HUDEP-2 (cell line): ENCODE data around the gene MATN3.

Experiments
- DNase-seq, 76 experiments: peaks; one replicate each; lab custom pipeline; 2025; ENCODE audit not compliant: unreplicated experiment in 76 of 76; lab: John Stamatoyannopoulos, UW

The MATN3 gene, protein sequence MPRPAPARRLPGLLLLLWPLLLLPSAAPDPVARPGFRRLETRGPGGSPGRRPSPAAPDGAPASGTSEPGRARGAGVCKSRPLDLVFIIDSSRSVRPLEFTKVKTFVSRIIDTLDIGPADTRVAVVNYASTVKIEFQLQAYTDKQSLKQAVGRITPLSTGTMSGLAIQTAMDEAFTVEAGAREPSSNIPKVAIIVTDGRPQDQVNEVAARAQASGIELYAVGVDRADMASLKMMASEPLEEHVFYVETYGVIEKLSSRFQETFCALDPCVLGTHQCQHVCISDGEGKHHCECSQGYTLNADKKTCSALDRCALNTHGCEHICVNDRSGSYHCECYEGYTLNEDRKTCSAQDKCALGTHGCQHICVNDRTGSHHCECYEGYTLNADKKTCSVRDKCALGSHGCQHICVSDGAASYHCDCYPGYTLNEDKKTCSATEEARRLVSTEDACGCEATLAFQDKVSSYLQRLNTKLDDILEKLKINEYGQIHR

DNA sequence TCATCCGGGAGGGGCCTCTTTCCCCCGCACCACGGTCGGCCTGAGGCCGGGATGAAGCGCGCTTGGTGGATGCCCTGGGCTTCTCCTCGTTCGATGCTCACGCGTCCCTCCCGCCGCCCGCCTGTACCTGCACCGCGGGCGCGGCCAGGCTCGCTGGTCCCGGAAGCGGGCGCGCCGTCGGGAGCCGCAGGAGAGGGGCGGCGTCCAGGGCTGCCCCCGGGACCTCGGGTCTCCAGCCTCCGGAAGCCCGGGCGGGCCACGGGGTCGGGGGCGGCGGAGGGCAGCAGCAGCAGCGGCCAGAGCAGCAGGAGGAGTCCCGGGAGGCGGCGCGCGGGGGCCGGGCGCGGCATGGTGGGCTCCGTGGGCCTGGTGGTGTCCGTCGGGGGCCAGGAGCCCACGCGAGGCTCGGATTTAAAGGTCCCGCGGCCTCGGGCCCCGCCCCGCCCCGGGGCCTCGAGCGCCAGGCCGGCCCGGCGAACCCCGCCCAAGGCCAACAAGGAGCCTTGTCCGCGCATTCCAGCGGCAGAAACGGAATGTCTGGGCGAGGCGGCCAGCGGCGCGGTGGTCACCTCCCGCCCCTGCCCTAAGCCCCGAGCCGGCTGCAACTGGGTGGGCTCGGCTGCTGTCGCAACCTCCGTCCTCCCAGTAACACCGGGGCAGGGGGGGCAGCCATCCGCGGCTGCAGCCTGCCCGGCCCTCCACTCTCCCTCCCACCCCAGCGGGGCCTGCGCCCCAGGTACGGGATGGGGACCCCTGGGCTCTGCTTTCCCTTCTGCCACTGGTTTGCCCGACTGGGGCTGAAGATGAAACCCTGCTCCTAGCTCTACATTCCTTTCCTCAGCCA lies at the start of gene MATN3:
MATN3 (minus strand) TSS at position 387 of the 844 bp plus-strand sequence; CDS start at position 350, 37 bp downstream.
- DNase-seq: peak in 1 of 76 experiments; percentile 6

DNA sequence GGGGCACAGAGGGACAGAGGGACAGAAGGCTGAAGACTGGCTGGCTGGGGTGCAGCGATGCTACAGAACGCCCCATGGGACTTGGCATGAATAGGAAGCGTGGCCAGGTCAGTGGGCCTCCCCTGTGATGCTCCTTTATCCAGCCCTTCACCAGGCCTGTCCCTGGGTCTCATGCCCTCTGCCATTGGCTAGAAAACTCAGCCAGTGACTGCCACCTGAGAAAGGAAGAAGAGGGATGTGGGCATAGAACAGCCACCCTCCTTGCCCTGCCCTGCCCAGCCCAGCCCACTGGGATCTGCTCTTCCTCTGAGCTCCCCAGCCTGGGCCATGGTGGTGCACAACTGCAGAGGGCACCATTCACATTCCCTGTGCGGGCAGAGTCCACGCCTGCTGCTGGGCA lies 49.5 kb upstream of the MATN3 start:
- DNase-seq: no peak

DNA sequence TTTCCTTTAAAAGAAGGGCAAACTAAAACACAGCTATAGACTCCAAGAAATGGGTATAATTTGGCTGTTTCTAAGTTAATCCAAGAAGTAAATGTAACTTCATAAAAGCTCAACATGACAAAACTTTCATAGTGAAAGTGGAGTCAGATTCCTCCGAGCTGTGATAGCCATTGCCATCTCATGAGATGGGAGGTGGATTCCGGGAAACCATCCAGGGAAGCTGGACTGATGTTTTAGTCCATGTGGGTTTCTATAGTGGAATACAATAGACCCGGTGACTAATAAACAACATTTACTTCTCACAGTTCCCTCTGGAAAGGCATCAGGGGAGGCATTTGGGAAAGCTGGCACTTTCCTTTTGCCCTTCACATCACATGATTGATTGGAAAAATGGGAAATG lies 49.0 kb upstream of the MATN3 start:
- DNase-seq: no peak

DNA sequence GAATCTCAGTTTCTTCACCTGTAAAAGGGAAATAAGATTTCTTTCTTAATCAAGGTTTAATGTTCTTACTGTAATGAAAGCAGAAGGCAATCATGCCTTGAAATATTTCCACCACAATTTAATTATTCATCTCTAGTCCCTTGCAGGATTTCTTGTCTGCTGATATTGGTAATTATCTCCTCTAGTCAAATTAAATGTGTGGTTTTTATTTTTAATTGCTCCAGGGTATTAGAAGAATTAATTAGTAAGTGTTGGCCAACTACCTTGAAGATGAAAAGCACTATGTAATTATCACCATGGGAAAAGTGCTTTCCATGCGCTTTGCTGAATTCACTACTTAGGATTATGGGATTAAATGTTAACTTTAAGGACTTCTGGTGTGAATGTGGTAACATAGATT lies 47.6 kb upstream of the MATN3 start:
- no peak for DNase-seq

DNA sequence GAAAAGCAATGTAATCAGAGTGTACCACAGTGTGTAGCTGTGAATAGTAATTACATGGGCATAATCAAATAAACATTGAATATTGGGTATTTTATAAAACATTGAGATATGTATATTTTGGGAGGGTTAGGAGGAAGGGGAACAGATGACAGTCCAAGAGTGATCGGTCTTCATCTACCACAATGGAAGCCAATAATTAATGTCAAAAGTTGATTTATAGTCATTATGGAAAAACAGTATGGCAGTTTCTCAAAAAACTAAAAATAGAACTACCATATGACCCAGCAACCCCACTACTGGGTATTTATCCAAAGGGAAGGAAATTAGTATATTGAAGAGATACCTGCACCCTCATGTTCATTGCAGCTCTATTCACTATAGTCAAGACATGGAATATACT lies 44.8 kb upstream of the MATN3 start:
- DNase-seq: no peak

DNA sequence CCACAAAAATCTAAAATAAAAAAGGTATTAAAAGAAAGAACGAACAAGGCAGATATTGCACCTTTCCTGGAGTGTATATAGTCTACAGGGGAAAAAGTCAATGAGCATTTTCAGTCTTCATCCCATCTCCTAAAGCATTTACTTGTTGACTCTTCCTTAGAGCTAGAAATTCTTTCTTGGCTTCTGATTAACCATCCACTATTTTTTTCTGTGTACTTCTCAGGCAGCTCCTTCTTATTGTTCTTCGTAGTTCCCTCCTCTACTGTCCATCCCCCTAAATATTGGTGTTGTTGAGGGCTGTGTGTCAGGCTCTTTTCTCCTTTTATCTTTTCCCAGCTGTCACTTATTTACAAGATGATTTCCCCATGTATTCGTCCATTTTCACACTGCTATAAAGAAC lies 42.5 kb upstream of the MATN3 start:
- no peak for DNase-seq

DNA sequence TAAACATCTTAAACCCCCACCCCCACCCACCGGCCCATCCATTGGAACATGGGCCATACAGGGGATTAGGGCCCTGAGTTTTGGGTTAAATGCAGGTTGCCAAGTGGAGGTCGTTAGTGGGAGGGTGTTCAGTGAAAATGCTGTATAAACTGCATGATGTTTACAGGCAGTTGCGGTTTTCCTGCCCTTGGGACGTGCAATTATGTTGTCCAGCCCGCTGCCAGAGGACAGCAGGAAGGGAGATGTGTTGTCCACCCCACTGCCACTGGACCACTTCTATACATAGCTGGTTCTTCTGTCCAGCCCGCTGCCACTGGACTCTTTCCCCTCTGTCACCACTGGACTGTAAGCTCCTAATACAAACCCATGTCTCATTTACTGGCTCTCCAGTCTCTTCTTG lies 41.7 kb upstream of the MATN3 start:
- DNase-seq: no peak

DNA sequence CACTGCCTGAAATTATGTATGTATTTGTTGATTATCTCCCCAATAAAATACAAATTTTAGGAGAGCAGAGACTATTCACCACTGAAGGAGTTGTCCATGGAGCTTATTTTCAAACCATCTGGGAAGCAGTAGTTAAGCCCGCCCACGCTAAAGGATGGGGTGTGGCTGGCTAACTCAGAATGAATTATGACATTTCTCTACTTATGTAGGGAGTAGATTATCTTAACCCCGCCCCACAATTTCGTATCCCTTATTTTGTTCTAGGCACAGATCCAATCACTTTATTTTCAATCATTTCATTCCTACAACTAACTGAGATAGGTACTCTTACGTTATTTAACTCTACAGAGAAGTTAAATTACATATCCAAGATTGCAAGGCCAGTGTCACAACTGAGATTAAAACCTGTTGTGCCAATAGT lies 40.4 kb upstream of the MATN3 start:
- peak in 73 of 76 experiments; percentile 14 to 83 (median 56) for DNase-seq

DNA sequence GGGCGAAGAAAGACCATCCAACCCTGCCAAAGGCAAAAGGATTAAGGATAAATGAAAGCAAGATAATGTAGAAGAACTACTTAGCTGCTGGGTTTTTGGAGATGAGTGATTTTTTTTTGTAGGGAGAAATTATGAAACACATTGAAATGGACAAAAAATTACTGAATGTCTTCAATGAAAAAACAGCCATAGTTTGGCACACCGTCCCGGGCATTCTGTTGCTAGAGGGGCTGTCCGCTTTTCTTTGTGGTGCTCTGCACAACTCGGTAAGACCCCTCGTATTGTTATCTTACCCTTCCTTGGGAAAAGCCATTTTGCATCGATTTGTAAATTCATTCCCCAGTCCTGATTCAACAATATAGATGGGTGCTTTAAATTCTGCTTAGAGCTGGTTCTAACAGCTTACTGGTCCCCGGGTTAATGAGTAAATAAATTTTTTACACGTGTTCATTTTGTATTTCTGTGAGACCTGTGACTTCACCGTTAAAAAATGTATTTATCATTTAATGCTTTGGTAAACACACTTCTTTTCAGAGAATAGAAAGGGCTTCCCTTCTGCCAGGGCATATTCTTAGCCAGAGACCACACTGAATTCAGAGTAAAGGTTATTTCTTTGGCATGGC lies 39.9 kb upstream of the MATN3 start:
- no peak for DNase-seq

DNA sequence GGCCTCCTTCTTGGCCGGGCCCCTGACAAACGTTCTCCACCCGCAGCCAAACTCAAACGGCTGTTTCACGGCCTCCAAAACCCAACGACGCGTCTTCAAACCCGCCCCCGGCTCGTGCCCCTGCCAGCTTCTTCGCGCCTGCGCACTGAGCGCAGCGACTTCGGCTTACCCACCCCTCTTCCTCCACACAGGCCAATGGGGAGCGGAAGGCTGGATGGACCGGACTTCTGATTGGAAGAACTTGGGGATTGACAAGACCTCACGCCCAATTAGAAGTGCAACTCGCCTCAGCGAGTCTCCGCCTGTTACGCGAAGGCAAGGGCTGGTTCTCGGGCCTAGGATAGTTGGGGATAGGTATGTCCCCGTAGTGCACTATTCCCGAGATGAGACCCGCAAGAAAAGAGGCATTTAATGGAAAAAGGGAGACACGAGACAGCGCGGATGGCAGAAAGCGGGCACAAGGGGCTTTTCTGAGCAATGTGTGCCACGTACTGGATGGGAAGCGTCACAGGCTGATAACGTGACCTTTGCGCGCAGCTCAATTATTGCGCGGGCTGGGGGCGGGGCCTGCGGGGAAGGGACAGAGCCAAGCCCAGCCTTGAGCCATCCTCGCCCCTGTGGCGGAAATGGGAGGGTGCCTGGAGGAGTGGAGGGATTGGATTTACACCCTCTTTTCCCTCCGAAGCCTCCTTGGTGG lies 39.2 kb upstream of the MATN3 start, which contains the start of gene LAPTM4A:
LAPTM4A (minus strand) TSS at position 97 of the 697 bp plus-strand sequence. CDS start 108 bp downstream, outside the sequence.
- DNase-seq: peak in 75 of 76 experiments; percentile 85 to 99 (median 97)

DNA sequence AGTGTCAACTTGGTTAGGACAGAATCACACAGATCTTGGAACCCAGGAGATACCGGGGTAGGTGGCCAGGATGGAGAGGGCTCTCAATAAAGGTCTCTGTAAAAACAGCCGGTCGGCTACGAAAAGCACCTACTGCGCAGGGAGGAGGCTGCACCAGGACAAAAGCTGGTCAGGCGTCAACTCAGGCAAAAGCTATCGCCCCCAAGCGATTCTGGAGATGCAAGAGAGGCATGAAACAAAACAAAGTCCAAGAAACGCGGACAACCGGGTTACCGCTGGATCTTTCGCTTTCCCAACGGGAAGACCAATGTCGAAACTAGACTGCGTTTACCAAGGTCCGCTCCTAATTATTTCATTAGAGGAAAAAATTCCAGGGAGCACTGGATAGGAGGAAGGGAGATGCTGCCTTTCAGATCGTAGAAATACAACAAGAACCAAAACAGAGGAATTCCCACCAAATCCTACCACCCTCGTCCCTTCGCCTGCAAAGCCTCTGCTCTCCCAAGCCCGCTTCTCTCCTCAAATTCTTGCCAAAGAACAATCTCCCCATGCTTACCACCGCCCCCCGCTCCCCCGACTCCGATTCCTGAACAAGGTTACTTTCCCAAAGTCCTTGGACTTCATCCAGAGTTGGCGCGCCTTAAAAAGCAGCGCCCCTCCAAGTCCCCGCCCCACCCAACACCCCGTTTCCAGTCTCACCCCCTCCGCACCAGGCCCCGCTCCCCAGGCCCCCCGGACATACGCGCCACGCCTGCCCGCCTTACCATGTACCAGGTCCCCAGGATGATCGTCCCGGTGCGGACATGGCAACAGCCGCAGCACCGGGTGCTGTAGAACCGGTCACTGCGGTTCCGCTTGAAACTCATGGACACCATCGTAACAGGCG lies 38.4 kb upstream of the MATN3 start:
- peak in 67 of 76 experiments; percentile 5 to 62 (median 35) for DNase-seq

DNA sequence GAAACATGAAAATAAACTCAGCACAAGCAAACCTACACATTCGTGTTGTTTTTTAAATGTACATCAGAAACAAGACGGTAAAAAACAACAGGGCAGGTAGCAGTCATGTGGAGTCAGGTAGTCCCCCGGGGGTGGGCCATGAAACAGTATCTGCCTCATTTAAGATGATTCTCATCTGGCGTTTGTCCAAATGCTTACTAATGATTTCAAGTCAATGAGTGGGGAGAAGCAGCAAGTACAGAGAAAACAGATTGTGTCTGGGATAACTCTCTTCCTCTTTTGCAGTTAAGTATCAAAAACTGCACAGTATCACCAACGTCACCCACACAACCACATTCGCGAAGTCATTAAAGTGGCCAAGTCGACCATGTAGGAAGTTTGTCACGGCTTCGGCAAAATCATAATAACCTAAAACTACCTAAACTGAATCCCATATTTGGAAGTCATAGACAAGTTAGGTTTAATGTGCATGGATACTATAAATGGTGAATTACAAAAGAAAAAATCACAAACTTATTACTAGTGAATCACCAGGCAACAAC lies 37.7 kb upstream of the MATN3 start:
- DNase-seq: peak in 54 of 76 experiments; percentile 5 to 86 (median 66)

DNA sequence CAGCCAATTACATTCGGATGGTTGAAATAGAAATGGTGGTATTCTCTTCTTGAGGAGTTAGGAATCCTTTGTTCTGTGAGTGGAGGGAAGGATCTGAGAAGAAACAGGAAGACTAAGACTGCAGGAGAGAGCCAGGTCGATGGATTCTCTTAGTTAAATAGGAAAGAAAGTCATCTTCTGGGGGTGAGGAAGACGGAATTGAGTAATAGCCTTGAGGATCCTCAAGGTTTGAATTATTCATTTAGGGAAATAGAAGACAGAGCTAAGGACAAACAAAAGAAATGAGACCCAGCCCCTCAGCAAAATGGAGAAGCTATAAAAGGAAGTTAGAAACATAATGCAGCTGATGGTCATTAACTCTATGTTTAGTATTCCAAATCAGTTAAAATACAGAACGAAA lies 37.2 kb upstream of the MATN3 start:
- DNase-seq: no peak

DNA sequence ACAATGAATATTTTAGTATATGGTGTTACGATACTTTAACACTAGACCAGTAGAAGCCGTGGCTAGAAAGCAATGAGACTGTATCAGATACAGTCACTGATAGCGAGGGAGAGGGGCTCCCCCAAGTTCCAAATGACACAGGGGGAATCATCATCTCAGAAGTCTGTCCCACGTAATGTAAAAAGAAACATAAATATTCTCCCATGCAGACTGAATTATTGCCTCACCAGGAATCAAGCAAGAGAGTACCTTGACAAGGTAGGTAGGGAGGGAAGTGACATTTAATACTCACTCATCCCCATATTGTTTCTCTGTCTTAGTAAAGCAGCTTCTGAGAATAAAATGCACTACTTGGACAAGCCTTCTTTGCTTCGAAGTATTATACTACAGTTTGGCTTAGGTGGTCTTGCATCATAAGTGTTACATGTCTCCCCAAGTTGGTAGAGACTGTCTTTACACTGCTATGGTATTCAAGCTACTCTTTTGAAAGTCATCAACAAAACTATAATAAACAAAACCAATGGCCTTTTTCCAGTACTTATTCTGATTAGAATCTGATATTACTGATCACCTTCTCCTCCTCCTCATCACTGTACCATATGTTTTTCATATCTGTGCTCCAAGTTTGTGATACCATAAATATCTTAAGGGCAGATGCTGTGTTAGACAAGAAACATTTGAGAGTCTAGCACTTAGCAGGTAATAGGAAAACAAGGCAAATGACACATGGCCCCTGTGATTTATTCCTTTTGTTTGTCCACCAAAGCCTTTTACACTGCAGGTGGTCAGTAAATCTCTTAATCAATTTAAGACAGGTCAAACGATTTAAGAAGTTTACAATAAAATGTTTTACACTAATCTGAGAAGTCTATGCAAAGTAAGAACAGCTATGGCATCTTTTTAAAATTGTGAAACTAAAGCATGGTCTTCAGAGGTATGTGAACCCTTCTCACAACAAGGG lies 36.3 kb upstream of the MATN3 start:
- no peak for DNase-seq

DNA sequence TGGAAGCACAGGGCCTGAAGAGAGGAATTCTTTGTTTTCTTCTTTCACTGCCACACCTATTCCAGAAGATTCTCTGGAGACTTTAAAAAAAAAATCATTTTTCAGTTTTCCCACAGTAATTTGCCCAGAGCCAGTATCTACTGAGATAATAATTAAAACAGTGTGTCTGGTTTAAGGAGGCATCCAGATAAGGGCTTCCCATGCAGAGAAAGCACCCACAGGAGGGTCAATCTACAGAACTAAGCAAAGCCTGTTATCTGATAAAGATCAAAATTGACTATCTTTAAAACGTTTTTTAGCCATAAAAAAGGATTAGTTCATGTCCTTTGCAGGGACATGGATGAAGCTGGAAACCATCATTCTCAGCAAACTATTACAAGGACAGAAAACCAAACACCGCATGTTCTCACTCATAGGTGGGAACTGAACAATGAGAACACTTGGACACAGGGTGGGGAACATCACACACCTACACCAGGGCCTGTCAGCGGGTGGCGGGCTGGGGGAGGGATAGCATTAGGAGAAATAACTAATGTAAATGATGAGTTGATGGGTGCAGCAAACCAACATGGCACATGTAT lies 33.3 kb upstream of the MATN3 start:
- DNase-seq: peak in 1 of 76 experiments; percentile 12

DNA sequence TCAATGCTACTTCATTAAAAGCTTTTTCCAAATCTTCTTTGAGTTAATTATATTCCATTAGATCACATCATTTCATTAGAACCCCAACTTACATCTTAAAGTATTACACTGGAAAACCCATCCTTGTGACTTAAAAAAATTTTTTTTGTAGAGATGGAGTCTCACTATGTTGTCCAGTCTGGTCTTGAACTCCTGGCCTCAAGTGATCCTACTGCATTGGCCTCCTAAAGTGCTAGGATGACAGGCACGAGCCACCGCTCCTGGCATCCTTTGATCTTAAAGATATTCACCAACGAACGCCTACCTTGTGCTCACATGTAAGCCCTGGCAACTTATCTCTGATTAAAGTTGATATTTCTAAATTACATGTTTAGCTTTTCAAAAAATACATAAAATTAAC lies 32.3 kb upstream of the MATN3 start:
- no peak for DNase-seq

DNA sequence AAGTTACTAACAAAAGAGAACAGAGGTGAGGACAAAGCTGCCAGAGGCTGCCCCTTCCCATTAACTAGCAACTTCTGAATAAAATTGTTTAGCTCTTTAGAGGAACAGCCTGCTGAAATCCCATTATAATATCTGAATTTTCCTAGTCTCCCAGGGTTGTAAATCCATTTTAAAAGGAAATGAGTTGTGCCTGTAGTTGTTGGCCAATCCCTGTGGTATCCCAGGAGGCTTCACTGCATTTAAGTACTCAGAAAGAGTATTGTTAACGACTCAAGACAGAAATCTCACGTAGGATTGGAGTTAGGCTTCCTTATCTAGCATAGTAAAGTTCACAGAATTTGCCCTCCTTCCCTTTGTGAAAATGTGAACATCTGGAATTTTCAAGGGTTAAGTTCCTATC lies 30.1 kb upstream of the MATN3 start:
- no peak for DNase-seq
